Measurements from ENCODE around the gene KPRP. TPM values are rescaled to one million over a fixed set of nuclear protein-coding genes. Genes with fewer than 3 reads are reported as not detected.

Gene KPRP
- total RNA-seq (2014; rRNA removed; shearing (Covaris generic)), result not detected in 2 replicates

DNA sequence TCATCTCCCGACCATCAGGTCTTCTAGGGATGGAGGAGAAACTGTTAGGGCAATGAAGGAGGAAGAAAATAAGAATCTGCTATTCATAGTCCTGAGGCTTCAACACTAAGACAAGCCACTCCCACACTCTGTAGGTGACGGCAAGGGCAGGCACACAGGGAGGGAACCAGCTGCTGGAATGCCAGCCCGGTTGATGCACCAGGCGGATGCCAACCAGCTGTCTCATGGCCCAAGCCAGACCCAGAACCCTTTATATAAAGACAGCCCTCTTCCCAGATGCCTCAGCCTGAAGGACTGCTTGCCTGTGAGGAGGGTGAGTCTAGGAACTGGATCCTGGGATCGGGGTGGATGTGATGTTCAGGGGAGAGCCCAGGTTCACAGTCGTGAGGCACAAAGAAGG is at the start of gene KPRP:
Gene KPRP (plus strand): TSS at position 279 of the 400 bp plus-strand sequence. CDS start 1,564 bp downstream, outside the sequence.
- Histone ChIP-seq H3K27ac (no peak within 1 kb of the TSS), H3K9me3 (replicated peaks) (no peaks in the 10 kb centered on the region), H3K27me3 (replicated peaks) (no peaks in the 10 kb centered on the region), H3K4me1 (replicated peaks) (peaks cover 9% of the 10 kb centered on the region), H3K4me3 (no peak within 1 kb of the TSS), H3K36me3 (no peaks in the 10 kb centered on the region)
- no peak for DNase-seq (ENCODE audit: low read depth in 1 of 2, low spot score in 2 of 2)

GRCh38 chr1:152718238-152718637 is 39.6 kb upstream of the KPRP start:
- H3K9me3 ChIP-seq (replicated peaks), result no peaks in the 10 kb centered on the region; the same call in 1 of the 2 replicates
- H3K36me3 ChIP-seq, result no peaks in the 10 kb centered on the region
- H3K27ac ChIP-seq, result no peak overlapping the region
- H3K4me1 ChIP-seq (replicated peaks), result no peaks in the 10 kb centered on the region
- no peak overlapping the region for H3K4me3 ChIP-seq
- no peaks in the 10 kb centered on the region for H3K27me3 ChIP-seq (replicated peaks)
- DNase-seq (ENCODE audit: low read depth in 1 of 2, low spot score in 2 of 2), result no peak

DNA sequence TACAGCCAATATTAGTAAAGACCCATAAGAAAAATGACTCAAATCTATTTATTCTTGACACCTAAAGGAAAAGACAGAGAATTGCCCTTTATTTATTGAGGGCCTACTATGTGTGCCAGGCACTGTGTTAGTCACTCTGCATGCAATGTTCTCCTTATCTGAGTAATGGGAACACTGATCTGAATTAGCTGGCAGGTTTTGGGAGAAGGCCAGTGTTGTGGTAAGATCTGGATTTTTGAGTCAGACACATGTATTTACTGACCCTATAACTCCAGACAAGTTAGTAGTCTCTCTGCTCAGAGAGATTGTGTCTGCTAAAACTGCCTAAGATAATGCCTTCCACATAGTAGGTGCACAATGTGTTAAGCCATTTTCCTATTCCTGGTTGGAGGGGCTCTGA is 32.6 kb upstream of the KPRP start:
- Histone ChIP-seq H3K27ac (no peak overlapping the region), H3K36me3 (no peaks in the 10 kb centered on the region), H3K27me3 (replicated peaks) (0 out of 2 replicates have a peak, but pooled peaks cover 4% of the 10 kb centered on the region), H3K4me3 (no peak overlapping the region), H3K9me3 (replicated peaks) (no peaks in the 10 kb centered on the region), H3K4me1 (replicated peaks) (no peaks in the 10 kb centered on the region)
- DNase-seq (ENCODE audit: low read depth in 1 of 2, low spot score in 2 of 2), result no peak

DNA sequence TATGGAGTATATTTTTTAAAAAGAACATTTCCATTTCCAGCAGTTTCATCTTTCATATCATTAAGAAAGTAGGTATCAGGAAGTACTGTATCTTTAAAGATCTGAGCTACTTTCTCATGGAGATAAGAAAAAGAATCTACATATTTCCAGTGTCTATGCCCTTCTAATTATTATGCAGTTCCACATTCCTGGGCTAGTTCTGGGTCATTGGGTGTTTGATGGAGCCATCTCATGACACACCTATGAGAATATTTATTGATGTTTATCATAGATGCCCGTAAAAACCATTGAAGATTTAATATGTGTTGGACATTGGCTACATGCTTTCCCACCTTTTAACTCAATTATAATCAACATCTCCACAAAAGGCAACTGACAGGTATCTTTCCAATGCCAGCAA is 28.8 kb upstream of the KPRP start:
- no peak for DNase-seq (ENCODE audit: low read depth in 1 of 2, low spot score in 2 of 2)
- Histone ChIP-seq H3K27me3 (replicated peaks) (0 out of 2 replicates have a peak, but pooled peaks cover 9% of the 10 kb centered on the region), H3K27ac (no peak overlapping the region), H3K9me3 (replicated peaks) (no peaks in the 10 kb centered on the region), H3K4me1 (replicated peaks) (no peaks in the 10 kb centered on the region), H3K4me3 (no peak overlapping the region), H3K36me3 (no peaks in the 10 kb centered on the region)

DNA sequence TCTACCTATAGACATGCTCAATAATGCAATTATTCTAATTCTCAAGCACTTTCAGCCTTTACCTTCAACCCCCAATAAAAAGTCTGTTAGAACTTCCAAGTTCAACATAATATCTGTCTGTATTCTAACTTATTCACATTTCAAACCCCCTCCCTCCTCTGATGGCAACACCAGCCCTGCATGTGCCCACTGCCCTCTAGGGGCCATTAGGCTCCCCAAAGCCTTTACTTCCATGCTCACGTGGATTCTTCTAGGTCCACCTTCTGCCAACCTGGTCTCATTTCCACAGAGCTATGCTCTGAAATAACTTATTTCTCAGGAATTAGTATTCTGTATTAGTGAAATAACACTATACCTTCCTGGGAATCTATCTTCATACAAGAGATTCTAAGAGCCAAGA is 22.2 kb upstream of the KPRP start:
- H3K4me3 ChIP-seq, result no peak overlapping the region
- H3K36me3 ChIP-seq, result no peaks in the 10 kb centered on the region
- no peaks in the 10 kb centered on the region for H3K9me3 ChIP-seq (replicated peaks)
- H3K27ac ChIP-seq, result no peak overlapping the region
- DNase-seq (ENCODE audit: low read depth in 1 of 2, low spot score in 2 of 2), result no peak
- H3K27me3 ChIP-seq (replicated peaks), result 0 out of 2 replicates have a peak, but pooled peaks cover 5% of the 10 kb centered on the region
- H3K4me1 ChIP-seq (replicated peaks), result peaks cover 16% of the 10 kb centered on the region

DNA sequence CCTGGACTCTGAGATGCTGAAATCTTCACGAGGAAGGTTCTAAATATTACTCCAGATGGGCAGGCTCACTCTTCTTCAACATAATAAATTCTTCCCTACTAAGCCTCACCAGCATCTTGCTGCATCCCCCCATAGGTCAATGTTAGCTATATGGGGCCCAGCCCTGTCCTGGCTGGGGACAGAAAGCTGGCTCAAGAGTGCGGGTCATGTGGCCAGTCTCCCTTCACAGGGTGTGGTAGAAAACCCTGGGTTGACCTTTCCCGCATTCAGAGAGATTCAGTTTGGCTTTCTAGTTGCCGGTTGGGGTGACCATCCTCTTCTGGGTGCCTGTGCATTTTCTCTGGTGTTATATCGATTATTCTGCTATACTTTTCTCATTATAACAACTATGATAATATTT is 19.8 kb upstream of the KPRP start:
- H3K9me3 ChIP-seq (replicated peaks), result no peaks in the 10 kb centered on the region
- H3K4me1 ChIP-seq (replicated peaks), result peaks cover 23% of the 10 kb centered on the region
- no peak for DNase-seq (ENCODE audit: low read depth in 1 of 2, low spot score in 2 of 2)
- 0 out of 2 replicates have a peak, but pooled peaks cover 5% of the 10 kb centered on the region for H3K27me3 ChIP-seq (replicated peaks)
- no peak overlapping the region for H3K4me3 ChIP-seq
- no peak overlapping the region for H3K27ac ChIP-seq
- H3K36me3 ChIP-seq, result no peaks in the 10 kb centered on the region

GRCh38 chr1:152739841-152740240 is 18.0 kb upstream of the KPRP start:
- Histone ChIP-seq H3K36me3 (no peaks in the 10 kb centered on the region), H3K4me3 (no peak overlapping the region), H3K9me3 (replicated peaks) (no peaks in the 10 kb centered on the region), H3K4me1 (replicated peaks) (peaks cover 37% of the 10 kb centered on the region), H3K27ac (no peak overlapping the region), H3K27me3 (replicated peaks) (no peaks in the 10 kb centered on the region)
- peak in 1 of 2 experiments; percentile 28 for DNase-seq (ENCODE audit: low read depth in 1 of 2, low spot score in 2 of 2)

- Histone ChIP-seq H3K4me1 (replicated peaks) (peaks cover 49% of the 10 kb centered on the region), H3K9me3 (replicated peaks) (no peaks in the 10 kb centered on the region), H3K36me3 (no peaks in the 10 kb centered on the region), H3K27ac (no peak overlapping the region), H3K27me3 (replicated peaks) (no peaks in the 10 kb centered on the region), H3K4me3 (no peak overlapping the region)
- DNase-seq (ENCODE audit: low read depth in 1 of 2, low spot score in 2 of 2), result no peak
Measured at GRCh38 chr1:152741656-152742055, 16.2 kb upstream of the KPRP start.

- Histone ChIP-seq H3K4me3 (no peak overlapping the region), H3K4me1 (replicated peaks) (peaks cover 49% of the 10 kb centered on the region), H3K27me3 (replicated peaks) (no peaks in the 10 kb centered on the region), H3K9me3 (replicated peaks) (no peaks in the 10 kb centered on the region), H3K27ac (no peak overlapping the region), H3K36me3 (no peaks in the 10 kb centered on the region)
- DNase-seq (ENCODE audit: low read depth in 1 of 2, low spot score in 2 of 2), result no peak
Measured at GRCh38 chr1:152743371-152744145, 14.3 kb upstream of the KPRP start.

DNA sequence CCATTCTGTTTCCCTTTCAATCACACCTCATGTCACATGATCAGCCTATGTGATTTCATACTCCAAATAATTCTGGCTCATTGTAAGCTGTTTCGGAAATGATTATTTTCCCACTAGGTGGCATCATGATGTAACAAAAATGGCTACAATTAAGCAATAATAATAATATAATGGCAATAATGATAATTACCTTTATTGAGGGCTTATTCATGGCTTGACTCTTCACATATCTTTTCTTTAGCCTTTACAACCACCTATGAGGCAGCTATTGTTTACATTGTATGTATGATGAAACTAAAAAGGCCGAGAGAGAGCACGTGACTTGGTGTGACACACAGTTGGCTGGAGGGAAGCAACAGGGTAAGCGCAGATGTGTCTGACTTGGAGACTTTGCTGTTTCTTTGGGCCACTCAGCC is 12.5 kb upstream of the KPRP start:
- no peaks in the 10 kb centered on the region for H3K9me3 ChIP-seq (replicated peaks)
- DNase-seq (ENCODE audit: low read depth in 1 of 2, low spot score in 2 of 2), result peak in 1 of 2 experiments; percentile 35
- H3K4me1 ChIP-seq (replicated peaks), result peaks cover 34% of the 10 kb centered on the region

DNA sequence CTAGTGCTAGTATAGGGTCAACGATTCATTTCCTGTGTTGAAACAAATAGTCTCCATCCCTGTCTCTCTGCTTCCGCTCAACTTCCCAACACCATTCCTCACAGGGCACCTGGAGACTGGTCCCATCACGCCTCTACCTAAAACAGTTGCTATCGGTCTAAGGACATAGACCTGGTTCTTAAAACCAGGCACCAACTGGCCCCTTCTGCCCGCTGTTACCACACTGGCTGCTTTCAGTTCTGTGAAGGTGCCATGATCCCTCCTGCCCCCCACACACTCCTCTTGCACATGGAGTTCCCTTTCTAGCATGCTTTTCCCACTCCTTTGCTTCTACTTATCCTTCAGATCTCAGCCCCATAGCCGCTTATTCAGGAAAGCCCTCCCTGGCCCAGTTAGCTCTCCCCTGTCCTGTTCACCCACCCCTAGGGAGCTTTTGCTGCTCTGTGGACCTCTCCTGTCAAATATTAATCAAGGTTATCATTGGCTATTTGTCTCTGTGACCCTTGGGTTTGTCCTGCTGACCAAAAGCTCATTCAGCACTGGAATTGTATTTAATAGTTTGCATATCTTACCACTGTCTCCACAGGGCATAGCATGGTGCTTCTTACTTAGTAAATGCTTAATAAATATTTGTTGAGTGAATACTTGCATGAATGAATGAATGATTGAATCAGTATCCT is 11.9 kb upstream of the KPRP start:
- no peaks in the 10 kb centered on the region for H3K36me3 ChIP-seq
- H3K27me3 ChIP-seq (replicated peaks), result no peaks in the 10 kb centered on the region
- peaks cover 33% of the 10 kb centered on the region for H3K4me1 ChIP-seq (replicated peaks)
- no peaks in the 10 kb centered on the region for H3K9me3 ChIP-seq (replicated peaks)
- H3K27ac ChIP-seq, result no peak overlapping the region
- no peak for DNase-seq (ENCODE audit: low read depth in 1 of 2, low spot score in 2 of 2)
- no peak overlapping the region for H3K4me3 ChIP-seq

More for the DNA sequence above, 12.5 kb upstream of the KPRP start:
- H3K27me3 ChIP-seq (replicated peaks), result no peaks in the 10 kb centered on the region
- no peak overlapping the region for H3K4me3 ChIP-seq
- H3K36me3 ChIP-seq, result no peaks in the 10 kb centered on the region
- H3K27ac ChIP-seq, result no peak overlapping the region; the same call in 1 of the 2 replicates

DNA sequence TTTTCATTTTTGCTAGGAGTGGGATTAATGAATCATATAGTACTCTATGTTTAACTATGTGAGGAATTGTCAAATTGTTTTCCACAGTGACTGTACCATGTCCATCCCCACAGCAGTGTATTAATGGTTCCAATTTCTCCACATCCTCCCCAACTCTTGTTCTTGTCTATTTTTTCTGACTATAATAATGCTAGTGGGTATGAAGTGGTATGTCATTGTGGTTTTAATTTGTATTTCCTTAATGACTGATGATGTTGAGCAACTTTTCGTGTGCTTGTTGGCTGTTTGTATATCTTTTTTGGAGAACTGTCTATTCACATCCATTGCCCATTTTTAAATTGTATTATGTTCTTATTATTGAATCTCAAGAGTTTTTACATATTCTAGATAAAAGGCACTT is 10.0 kb upstream of the KPRP start:
- DNase-seq (ENCODE audit: low read depth in 1 of 2, low spot score in 2 of 2), result no peak
- no peaks in the 10 kb centered on the region for H3K27me3 ChIP-seq (replicated peaks)
- no peak overlapping the region for H3K27ac ChIP-seq
- H3K9me3 ChIP-seq (replicated peaks), result no peaks in the 10 kb centered on the region
- H3K4me3 ChIP-seq, result no peak overlapping the region
- H3K36me3 ChIP-seq, result no peaks in the 10 kb centered on the region
- peaks cover 35% of the 10 kb centered on the region for H3K4me1 ChIP-seq (replicated peaks)

- DNase-seq (ENCODE audit: low read depth in 1 of 2, low spot score in 2 of 2), result peak; percentile 78 to 84
- H3K4me1 ChIP-seq (replicated peaks), result peaks cover 17% of the 10 kb centered on the region
- H3K27ac ChIP-seq, result peak overlapping the region; percentile 55
- no peaks in the 10 kb centered on the region for H3K9me3 ChIP-seq (replicated peaks)
- H3K4me3 ChIP-seq, result no peak overlapping the region
- H3K27me3 ChIP-seq (replicated peaks), result no peaks in the 10 kb centered on the region
- no peaks in the 10 kb centered on the region for H3K36me3 ChIP-seq
Measured at GRCh38 chr1:152752225-152752624, 5.6 kb upstream of the KPRP start.

DNA sequence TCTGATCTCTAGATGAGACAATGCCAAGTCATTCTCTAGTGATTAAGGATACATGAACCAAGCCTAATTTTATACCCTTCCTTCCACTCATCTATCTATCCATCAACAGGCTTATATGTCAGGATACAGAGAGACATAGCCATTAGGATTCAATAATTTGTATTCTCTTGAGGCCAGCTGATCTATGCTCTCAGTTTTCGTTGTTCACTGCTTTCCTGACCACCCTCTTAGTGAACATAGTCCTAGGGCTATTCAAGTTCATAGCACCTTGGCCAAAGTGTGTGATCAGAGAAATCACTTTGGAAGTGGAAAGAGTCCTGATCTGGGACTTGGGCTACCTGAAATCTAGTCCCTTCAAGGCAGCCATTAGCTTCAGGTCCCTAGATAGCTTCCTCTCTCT is 4.2 kb upstream of the KPRP start:
- no peak for DNase-seq (ENCODE audit: low read depth in 1 of 2, low spot score in 2 of 2)
- H3K27me3 ChIP-seq (replicated peaks), result no peaks in the 10 kb centered on the region
- H3K9me3 ChIP-seq (replicated peaks), result no peaks in the 10 kb centered on the region
- peak overlapping the region; percentile 55; the same call in 1 of the 2 replicates for H3K27ac ChIP-seq
- H3K4me3 ChIP-seq, result no peak overlapping the region
- H3K4me1 ChIP-seq (replicated peaks), result peaks cover 17% of the 10 kb centered on the region
- no peaks in the 10 kb centered on the region for H3K36me3 ChIP-seq

Measured in SJSA1 (cell line).